Measurements from ENCODE around the gene ATMIN. TPM values are rescaled to one million over a fixed set of nuclear protein-coding genes. Genes with fewer than 3 reads are reported as not detected.

Gene ATMIN
- total and polyA plus RNA-seq, 2 donors (not counting 1 experiment from before 2014, with no cell fraction given) = 7.5 to 31.5 TPM

DNA sequence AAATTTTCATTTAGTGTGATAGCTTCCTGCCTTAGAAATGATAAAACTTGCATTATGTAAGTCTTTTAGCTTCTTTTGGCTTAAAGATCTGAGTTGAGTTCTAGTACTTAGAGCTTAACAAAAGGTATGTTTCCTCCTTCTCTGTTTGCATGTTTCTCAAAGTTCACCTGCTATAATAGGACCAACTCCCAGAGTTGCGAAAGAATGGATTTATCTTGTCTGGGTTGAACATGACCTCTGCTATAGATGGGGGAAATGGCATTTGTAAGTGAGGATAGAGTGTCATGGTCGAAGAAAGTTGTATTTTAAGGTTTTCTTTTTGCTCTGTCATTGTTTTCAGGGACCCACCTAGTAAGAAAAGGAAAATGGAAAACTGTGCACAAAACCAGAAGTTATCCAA, 7.2 kb downstream of the ATMIN start:
- WGBS (ENCODE audit: insufficient coverage) = no CpG with 5 or more reads among the region's 2 CpGs
- Histone ChIP-seq H3K4me2 (replicated peaks; ENCODE audit: low read depth, low read length, poor library complexity, severe bottlenecking) (no peak overlapping the region), H3K9me3 (ENCODE audit: control extremely low read depth in 1 of 3, control insufficient read depth in 2 of 3, insufficient read depth in 1 of 3, low read length in 2 of 3) (peaks cover 0 to under 1% (median 0%) of the 10 kb centered on the region in 3 donors), H3K27ac (ENCODE audit: low read length in 2 of 2) (no peak overlapping the region), H2AFZ (ENCODE audit: insufficient read depth, low read depth, low read length, poor library complexity, severe bottlenecking) (no peak overlapping the region), H3K4me1 (ENCODE audit: control insufficient read depth in 2 of 2, insufficient read depth in 2 of 2, low read length in 2 of 2) (no peaks in the 10 kb centered on the region), H3K4me3 (ENCODE audit: control extremely low read depth in 1 of 5, extremely low read depth in 1 of 5, insufficient read depth in 1 of 5, low read depth in 2 of 5, low read length in 4 of 5) (no peak overlapping the region), H4K20me1 (ENCODE audit: control insufficient read depth, insufficient read depth, low read length, poor library complexity, severe bottlenecking) (peaks cover 9% of the 10 kb centered on the region), H3K9ac (ENCODE audit: low read length) (no peak overlapping the region), H3K79me2 (ENCODE audit: control insufficient read depth, insufficient read depth, low read length) (peaks cover 21% of the 10 kb centered on the region), H3K27me3 (replicated peaks in 1 of 4; ENCODE audit: control extremely low read depth in 1 of 4, control insufficient read depth in 3 of 4, insufficient read depth in 4 of 4, low read length in 3 of 4) (no peaks in the 10 kb centered on the region), H3K36me3 (replicated peaks in 1 of 2; ENCODE audit: control extremely low read depth in 1 of 2, control insufficient read depth in 1 of 2, extremely low read depth in 1 of 2, insufficient read depth in 2 of 2, low read length in 1 of 2) (peaks cover 3 to 38% of the 10 kb centered on the region in 2 experiments)
- TF ChIP-seq CTCF (IDR thresholded peaks at IDR 0.05) (no peak), EZH2 (IDR thresholded peaks at IDR 0.05; ENCODE audit: borderline replicate concordance, insufficient read depth, low read depth, low read length, poor library complexity, severe bottlenecking) (no peak)
- Mint-ChIP-seq H3K27me3 (no peaks in the 10 kb centered on the region), H3K9me3 (ENCODE audit: insufficient read depth) (no peaks in the 10 kb centered on the region), H3K27ac (no peak overlapping the region), H3K4me1 (peaks cover 7% of the 10 kb centered on the region), H3K4me3 (no peak overlapping the region)
- intact Hi-C loops (cut with micrococcal nuclease) = no loop called here
- ChIA-PET CTCF (interaction anchor here (0.9 kb wide), 1 partner anchor 9 kb away, joined by 3 read pairs; no protein-coding TSS in a partner anchor), POLR2A (no interaction called here)
- no peak for DNase-seq
- ATAC-seq (ENCODE audit: low read depth) = no peak

DNA sequence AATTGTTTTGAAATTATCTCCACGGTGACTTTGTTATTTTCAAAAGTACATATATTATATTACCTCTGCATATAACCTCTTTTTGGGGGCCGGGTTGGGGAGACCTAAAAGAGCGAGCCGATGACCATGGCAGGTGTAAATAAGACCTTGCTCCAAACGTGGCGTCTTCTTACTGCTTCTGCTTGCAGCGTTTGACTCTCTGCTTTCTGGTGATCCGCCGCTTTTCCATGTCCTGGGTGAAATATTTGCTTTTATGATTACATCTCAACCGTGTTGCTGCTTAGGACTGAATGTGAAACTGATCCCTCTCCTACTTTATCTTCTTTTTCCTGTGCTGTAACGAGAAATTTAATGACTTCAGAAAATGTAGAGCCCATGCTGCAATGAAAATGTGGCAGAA, 18.1 kb downstream of the ATMIN start:
- Histone ChIP-seq H4K20me1 (ENCODE audit: control insufficient read depth, insufficient read depth, low read length, poor library complexity, severe bottlenecking) (no peaks in the 10 kb centered on the region), H3K9me3 (ENCODE audit: control extremely low read depth in 1 of 3, control insufficient read depth in 2 of 3, insufficient read depth in 1 of 3, low read length in 2 of 3) (peaks cover 0 to 13% (median 13%) of the 10 kb centered on the region in 3 donors), H3K27ac (ENCODE audit: low read length in 2 of 2) (no peak overlapping the region), H3K79me2 (ENCODE audit: control insufficient read depth, insufficient read depth, low read length) (no peaks in the 10 kb centered on the region), H3K4me2 (replicated peaks; ENCODE audit: low read depth, low read length, poor library complexity, severe bottlenecking) (no peak overlapping the region), H2AFZ (ENCODE audit: insufficient read depth, low read depth, low read length, poor library complexity, severe bottlenecking) (no peak overlapping the region), H3K4me1 (ENCODE audit: control insufficient read depth in 2 of 2, insufficient read depth in 2 of 2, low read length in 2 of 2) (no peaks in the 10 kb centered on the region), H3K36me3 (replicated peaks in 1 of 2; ENCODE audit: control extremely low read depth in 1 of 2, control insufficient read depth in 1 of 2, extremely low read depth in 1 of 2, insufficient read depth in 2 of 2, low read length in 1 of 2) (no peaks in the 10 kb centered on the region), H3K9ac (ENCODE audit: low read length) (no peak overlapping the region), H3K27me3 (replicated peaks in 1 of 4; ENCODE audit: control extremely low read depth in 1 of 4, control insufficient read depth in 3 of 4, insufficient read depth in 4 of 4, low read length in 3 of 4) (no peaks in the 10 kb centered on the region), H3K4me3 (ENCODE audit: control extremely low read depth in 1 of 5, extremely low read depth in 1 of 5, insufficient read depth in 1 of 5, low read depth in 2 of 5, low read length in 4 of 5) (no peak overlapping the region)
- intact Hi-C loops (cut with micrococcal nuclease) = no loop called here
- ChIA-PET POLR2A (no interaction called here), CTCF (no interaction called here)
- H3K27ac Mint-ChIP-seq = no peak overlapping the region
- H3K4me1 Mint-ChIP-seq = no peaks in the 10 kb centered on the region
- no peak for TF ChIP-seq CTCF (IDR thresholded peaks at IDR 0.05)
- no peak for TF ChIP-seq EZH2 (IDR thresholded peaks at IDR 0.05; ENCODE audit: borderline replicate concordance, insufficient read depth, low read depth, low read length, poor library complexity, severe bottlenecking)
- WGBS (ENCODE audit: insufficient coverage) = 82% methylated on average over 5 of the region's 11 CpGs
- no peak overlapping the region for H3K4me3 Mint-ChIP-seq
- H3K27me3 Mint-ChIP-seq = no peaks in the 10 kb centered on the region
- peaks cover 13% of the 10 kb centered on the region for H3K9me3 Mint-ChIP-seq (ENCODE audit: insufficient read depth)
- DNase-seq (no peak), ATAC-seq (ENCODE audit: low read depth) (no peak)

Measured in B cell (primary cell).